GM12878 (cell line): ENCODE results near the gene CADM2. TPM values are rescaled to one million over a fixed set of nuclear protein-coding genes. Genes with fewer than 3 reads are reported as not detected.
A peak's percentile ranks its signal among the peaks of the same experiment; 100 is the strongest.

Experiments used
- ATAC-seq: fragments of 200-7000 bp; cut with Tn5 transposase; 3 replicates; pipeline ENCODE4 v1.9.1; 2020; ENCODE audit warnings: mild to moderate bottlenecking, moderate library complexity
- BruUV-seq: library from RNA; stranded (reverse); fragments of 400-500 nt; replicated peaks from 2 replicates; lab custom pipeline; 2021; lab: Mats Ljungman, UMichigan
- CTCF ChIA-PET: fragments of 300-600 bp; sonication (Branson Sonifier 250); formaldehyde crosslinking; extraction: SDS; loops from one replicate; lab custom pipeline; 2021; ENCODE audit warnings: inconsistent platforms; lab: Yijun Ruan, JAX
- POLR2A ChIA-PET: fragments of 350-600 bp; formaldehyde crosslinking; extraction: SDS; loops from one replicate; lab custom pipeline; 2021; ENCODE audit warnings: inconsistent platforms; lab: Charles Lee
- RAD21 ChIA-PET: fragments of 300-600 bp; sonication (Branson Sonifier 250); formaldehyde crosslinking; loops from one replicate; lab custom pipeline; 2023; ENCODE audit warnings: antibody characterized with exemption; ENCODE audit not compliant: unreplicated experiment; lab: Charles Lee
- SMC1A ChIA-PET: fragments of 300-600 bp; sonication (Branson Sonifier 250); formaldehyde crosslinking; loops from one replicate; lab custom pipeline; 2023; ENCODE audit not compliant: unreplicated experiment, uncharacterized antibody; lab: Charles Lee
- DNase-seq: peaks from one replicate; pipeline ENCODE4 v3.0.0-alpha.2; 2011; ENCODE audit warnings: low read depth, low spot score
- FAIRE-seq: peaks from 3 replicates; lab custom pipeline; 2011; peaks lifted over from hg19 to GRCh38; lab: Jason Lieb, UNC
- H2AFZ ChIP-seq: 2 replicates; pipeline ENCODE4 v1.6.0; 2011; ENCODE audit warnings: low read depth, low read length, control low read depth; ENCODE audit not compliant: control insufficient read depth
- H3K27ac ChIP-seq: 2 replicates; pipeline ENCODE4 v1.5.1; 2011; ENCODE audit warnings: control low read depth; ENCODE audit not compliant: control insufficient read depth, insufficient read depth
- H3K27me3 ChIP-seq, 2 experiments: replicated peaks in 1 of 2; 2 replicates each; pipeline versions ENCODE4 v1.6.0 to v1.6.1; 2011; ENCODE audit warnings: low read length in 1 of 2; ENCODE audit not compliant: control insufficient read depth in 2 of 2, insufficient read depth in 2 of 2
- H3K36me3 ChIP-seq, 2 experiments: 2 replicates each; pipeline ENCODE4 v1.5.1; 2011; ENCODE audit warnings: low read length in 1 of 2; ENCODE audit not compliant: control insufficient read depth in 2 of 2, insufficient read depth in 2 of 2
- H3K4me1 ChIP-seq: 2 replicates; pipeline ENCODE4 v1.6.1; 2011; ENCODE audit warnings: mild to moderate bottlenecking, low read length, moderate library complexity, mixed read lengths; ENCODE audit not compliant: control insufficient read depth, insufficient read depth
- H3K4me2 ChIP-seq: 2 replicates; pipeline ENCODE4 v1.6.0; 2011; ENCODE audit warnings: control low read depth; ENCODE audit not compliant: control insufficient read depth, insufficient read depth
- H3K4me3 ChIP-seq: fragments of 200-600 bp; sonication (generic); 2 replicates; pipeline ENCODE4 v1.5.1; 2016
- H3K79me2 ChIP-seq: 2 replicates; pipeline ENCODE4 v1.6.0; 2011; ENCODE audit warnings: low read length; ENCODE audit not compliant: control insufficient read depth, insufficient read depth
- H3K9ac ChIP-seq: 2 replicates; pipeline ENCODE4 v1.8.0; 2011; ENCODE audit warnings: low read length, control low read depth, mixed read lengths; ENCODE audit not compliant: control insufficient read depth, insufficient read depth
- H3K9me3 ChIP-seq: replicated peaks from 3 replicates; pipeline ENCODE4 v1.5.1; 2011; ENCODE audit warnings: mild to moderate bottlenecking, low read length; ENCODE audit not compliant: control insufficient read depth, insufficient read depth
- H4K20me1 ChIP-seq: 2 replicates; pipeline ENCODE4 v1.6.0; 2011; ENCODE audit not compliant: control insufficient read depth, insufficient read depth
- ATF7 ChIP-seq: fragments of 450-650 bp; IDR thresholded peaks from 2 replicates; pipeline ENCODE4 v1.6.1; 2016; ENCODE audit warnings: low read depth, mild to moderate bottlenecking
- BHLHE40 ChIP-seq, 2 experiments: fragments of 450-650 bp in 1 of 2; IDR thresholded peaks; 2 replicates each; pipeline ENCODE4 v1.6.1; 2011 to 2017; ENCODE audit warnings: low read depth in 2 of 2, borderline replicate concordance in 1 of 2, improper control_type of control experiment in 1 of 2, low read length in 1 of 2, mild to moderate bottlenecking in 1 of 2
- CBFB ChIP-seq: IDR thresholded peaks from 2 replicates; pipeline ENCODE4 v1.6.1; 2016; ENCODE audit warnings: antibody characterized with exemption, low read depth
- CBX3 ChIP-seq: fragments of 200-600 bp; sonication (generic); IDR thresholded peaks from 2 replicates; pipeline ENCODE4 v1.6.1; 2016; ENCODE audit warnings: low read depth, borderline replicate concordance
- CREM ChIP-seq: IDR thresholded peaks from 2 replicates; pipeline ENCODE4 v1.6.1; 2014; ENCODE audit warnings: antibody characterized with exemption, low read depth
- HDAC6 ChIP-seq: fragments of 200-600 bp; sonication (generic); IDR thresholded peaks from one replicate; pipeline ENCODE4 v1.8.0; 2017; ENCODE audit warnings: antibody characterized with exemption; ENCODE audit not compliant: unreplicated experiment
- IKZF1 ChIP-seq: fragments of 450-650 bp; conservative IDR thresholded peaks from 2 replicates; pipeline ENCODE4 v1.6.1; 2017; ENCODE audit warnings: antibody characterized with exemption, mild to moderate bottlenecking
- KAT2A ChIP-seq: conservative IDR thresholded peaks from 2 replicates; pipeline ENCODE4 v1.6.1; 2011; ENCODE audit warnings: low read depth, low read length; ENCODE audit not compliant: control insufficient read depth
- MTA2 ChIP-seq: fragments of 450-650 bp; IDR thresholded peaks from 2 replicates; pipeline ENCODE4 v1.6.1; 2016; ENCODE audit warnings: low read depth, mild to moderate bottlenecking, moderate library complexity
- NFIC ChIP-seq: IDR thresholded peaks from 2 replicates; pipeline ENCODE4 v1.6.1; 2012; ENCODE audit warnings: low read depth, mild to moderate bottlenecking, inconsistent platforms, low read length, moderate library complexity
- NR2F1 ChIP-seq: fragments of 450-650 bp; conservative IDR thresholded peaks from 2 replicates; pipeline ENCODE4 v1.6.1; 2017; ENCODE audit warnings: mild to moderate bottlenecking
- POLR2AphosphoS5 ChIP-seq: IDR thresholded peaks from 2 replicates; pipeline ENCODE4 v1.6.1; 2011; ENCODE audit warnings: mild to moderate bottlenecking, low read length, inconsistent platforms
- RB1 ChIP-seq: fragments of 450-650 bp; formaldehyde crosslinking; IDR thresholded peaks from 2 replicates; pipeline ENCODE4 v1.6.1; 2017; ENCODE audit warnings: mild to moderate bottlenecking, borderline replicate concordance
- SMAD1 ChIP-seq: fragments of 450-650 bp; IDR thresholded peaks from 2 replicates; pipeline ENCODE4 v1.6.1; 2018; ENCODE audit warnings: mild to moderate bottlenecking, low read depth; ENCODE audit not compliant: partially characterized antibody
- SRF ChIP-seq, 2 experiments: IDR thresholded peaks; 2 replicates each; pipeline ENCODE4 v1.6.1; 2011; ENCODE audit warnings: low read depth in 2 of 2, low read length in 2 of 2, mild to moderate bottlenecking in 1 of 2, moderate library complexity in 1 of 2
- YBX1 ChIP-seq: fragments of 450-650 bp; IDR thresholded peaks from 2 replicates; pipeline ENCODE4 v1.6.1; 2016; ENCODE audit warnings: antibody characterized with exemption
- WGBS: methylation state at CpG from one replicate; pipeline ENCODE4 v1.1.6; 2016; ENCODE audit warnings: low lambda C conversion rate; ENCODE audit not compliant: insufficient replicate concordance, insufficient coverage; ENCODE audit errors: missing lambda C conversion rate; 5-methylcytosine and 5-hydroxymethylcytosine counted together
- in situ Hi-C: fragments of 300-500 bp; cut with MboI; formaldehyde crosslinking; loops from 9 replicates; pipeline ENCODE4 v1.14.3; 2018; ENCODE audit warnings: mixed read lengths
- intact Hi-C: fragments of 100-400 bp; cut with micrococcal nuclease; formaldehyde crosslinking; loops from one replicate; pipeline ENCODE4 v1.14.2; 2022; ENCODE audit not compliant: unreplicated experiment
- polyA plus RNA-seq, 11 experiments: library from polyadenylated mRNA; depleted of rRNA in 4 of 11; unstranded in 6 of 11; stranded (reverse) in 5 of 11; fragments of >200 nt; fragmentation: Nextera tagmentation in 4 of 11; fragmentation: Illumina TruSeq in 1 of 11; extraction: Ambion mirVana in 4 of 11; extraction: Trizol in 1 of 11; gene quantifications; 1 replicate in 1 of 11; 2 replicates in 10 of 11; pipeline versions ENCODE4 v1.2.1 to v1.2.3, GENCODE V29; 2011 to 2016; ENCODE audit warnings: inconsistent platforms in 2 of 11, missing spikeins in 2 of 11, low read depth in 1 of 11
- total RNA-seq, 4 experiments: library from RNA; depleted of rRNA in 3 of 4; stranded (reverse); fragments of >200 nt in 3 of 4; fragmentation: Illumina TruSeq in 1 of 4; extraction: Trizol in 1 of 4; gene quantifications; 2 replicates each; pipeline versions ENCODE4 v1.2.1 to v1.2.3, GENCODE V29; 2013 to 2021
- TF ChIP-seq, protein P1 (sequence below): fragments of 450-650 bp; IDR thresholded peaks from 2 replicates; pipeline ENCODE4 v1.6.1; 2017; ENCODE audit warnings: borderline replicate concordance

CADM2 gene
- total and polyA plus RNA-seq, 10 of the 15 experiments (the other 5 are each of a cell fraction or from before 2014, with no cell fraction given), result 0.13 TPM; not detected in 9

- no peak for TF ChIP-seq RB1
- TF ChIP-seq, protein P1, sequence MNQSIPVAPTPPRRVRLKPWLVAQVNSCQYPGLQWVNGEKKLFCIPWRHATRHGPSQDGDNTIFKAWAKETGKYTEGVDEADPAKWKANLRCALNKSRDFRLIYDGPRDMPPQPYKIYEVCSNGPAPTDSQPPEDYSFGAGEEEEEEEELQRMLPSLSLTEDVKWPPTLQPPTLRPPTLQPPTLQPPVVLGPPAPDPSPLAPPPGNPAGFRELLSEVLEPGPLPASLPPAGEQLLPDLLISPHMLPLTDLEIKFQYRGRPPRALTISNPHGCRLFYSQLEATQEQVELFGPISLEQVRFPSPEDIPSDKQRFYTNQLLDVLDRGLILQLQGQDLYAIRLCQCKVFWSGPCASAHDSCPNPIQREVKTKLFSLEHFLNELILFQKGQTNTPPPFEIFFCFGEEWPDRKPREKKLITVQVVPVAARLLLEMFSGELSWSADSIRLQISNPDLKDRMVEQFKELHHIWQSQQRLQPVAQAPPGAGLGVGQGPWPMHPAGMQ, result no peak
- TF ChIP-seq NR2F1, result no peak
- TF ChIP-seq, all 136 proteins: peak for 0
Observed at GRCh38 chr3:85516146-85516545, 557.4 kb downstream of the CADM2 start (continued).

DNA sequence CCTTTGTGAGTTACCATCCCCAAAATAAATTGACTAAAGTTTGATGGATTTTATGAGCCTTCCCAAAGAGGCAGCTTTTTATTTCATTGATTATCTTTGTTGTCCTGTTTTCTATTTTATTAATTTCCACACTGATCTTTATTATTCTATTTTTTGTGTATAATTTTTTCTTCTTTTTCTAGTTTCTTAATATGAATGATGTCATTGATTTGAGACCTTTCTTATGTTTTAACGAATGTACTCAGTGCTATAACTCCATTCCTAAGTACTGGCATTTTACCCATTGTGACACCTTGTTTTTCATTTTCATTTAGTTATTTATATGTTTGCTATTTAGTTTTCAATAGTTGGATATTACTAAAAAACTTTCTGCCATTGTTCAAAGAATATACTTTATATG lies 565.3 kb downstream of the CADM2 start:
- TF ChIP-seq ATF7 (0 out of 2 replicates have a peak, but pooled peaks have one; percentile 45), IKZF1 (no peak)
- Histone ChIP-seq H3K9ac (no peak overlapping the region), H3K4me2 (no peak overlapping the region), H4K20me1 (no peaks in the 10 kb centered on the region), H3K79me2 (no peaks in the 10 kb centered on the region), H3K36me3 (no peaks in the 10 kb centered on the region), H2AFZ (no peak overlapping the region), H3K4me3 (no peak overlapping the region), H3K27ac (no peak overlapping the region), H3K4me1 (no peaks in the 10 kb centered on the region), H3K9me3 (no peaks in the 10 kb centered on the region), H3K27me3 (no peaks in the 10 kb centered on the region)
- ChIA-PET POLR2A (no interaction called here), RAD21 (no interaction called here), SMC1A (no interaction called here), CTCF (no interaction called here)
- 32% methylated on average over 1 of the region's 1 CpG for WGBS
- no TSS peak for BruUV-seq
- FAIRE-seq, result no peak
- DNase-seq, result no peak
- no peak for ATAC-seq
- intact Hi-C loops, result no loop called here
- in situ Hi-C loops, result no loop called here

GRCh38 chr3:85525264-85525663 lies 566.5 kb downstream of the CADM2 start:
- intact Hi-C loops (no loop called here), in situ Hi-C loops (no loop called here)
- RAD21 ChIA-PET, result no interaction called here
- POLR2A ChIA-PET, result no interaction called here
- Histone ChIP-seq H3K9me3 (no peaks in the 10 kb centered on the region), H3K27ac (no peak overlapping the region), H3K9ac (no peak overlapping the region), H3K4me3 (no peak overlapping the region), H2AFZ (no peak overlapping the region), H3K36me3 (no peaks in the 10 kb centered on the region), H3K27me3 (no peaks in the 10 kb centered on the region), H3K4me1 (no peaks in the 10 kb centered on the region), H4K20me1 (no peaks in the 10 kb centered on the region), H3K79me2 (no peaks in the 10 kb centered on the region), H3K4me2 (no peak overlapping the region)
- no peak for FAIRE-seq
- BruUV-seq, result no TSS peak
- CTCF ChIA-PET, result no interaction called here
- no peak for ATAC-seq
- no peak for DNase-seq
- WGBS, result 0% methylated on average over 1 of the region's 1 CpG
- SMC1A ChIA-PET, result no interaction called here
- no peak for TF ChIP-seq HDAC6
- TF ChIP-seq NFIC, result no peak
- no peak for TF ChIP-seq CBFB
- no peak for TF ChIP-seq SRF (IDR thresholded peaks at IDR 0.05; ENCODE audit: low read depth in 2 of 2, low read length in 2 of 2)
- no peak for TF ChIP-seq IKZF1
- no peak for TF ChIP-seq MTA2
- TF ChIP-seq SMAD1, result no peak
- no peak for TF ChIP-seq CREM
- TF ChIP-seq POLR2AphosphoS5, result no peak
- TF ChIP-seq KAT2A, result no peak
- TF ChIP-seq ATF7, result no peak
- no peak for TF ChIP-seq BHLHE40 (IDR thresholded peaks at IDR 0.05; ENCODE audit: borderline replicate concordance in 1 of 2, low read depth in 2 of 2, low read length in 1 of 2)
- no peak for TF ChIP-seq CBX3
- TF ChIP-seq YBX1, result no peak
